ENCODE measurements around the gene PCED1A.
"Not testable (repeated sequence)": the region's sequence is repeated elsewhere in the genome, so short reads cannot be mapped to it uniquely, and the experiment has no call there.

Gene PCED1A

DNA sequence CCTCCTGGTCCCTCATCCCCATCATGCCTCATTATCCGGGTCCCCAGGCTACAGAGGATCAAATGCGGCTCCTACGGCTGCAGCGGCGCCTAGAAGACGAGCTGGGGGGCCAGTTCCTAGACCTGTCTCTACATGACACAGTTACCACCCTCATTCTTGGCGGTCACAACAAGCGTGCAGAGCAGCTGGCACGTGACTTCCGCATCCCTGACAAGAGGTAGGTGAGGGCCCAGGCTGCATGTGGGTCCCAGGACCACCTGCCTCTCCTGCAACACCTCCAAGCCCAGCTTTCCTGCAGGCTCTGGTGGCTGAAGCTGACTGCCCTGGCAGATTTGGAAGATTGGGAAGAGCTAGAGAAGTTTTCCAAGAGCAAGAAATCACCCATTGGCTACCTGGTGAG is 24.6 kb upstream of the PCED1A start:
- DNase-seq, result no peak

DNA sequence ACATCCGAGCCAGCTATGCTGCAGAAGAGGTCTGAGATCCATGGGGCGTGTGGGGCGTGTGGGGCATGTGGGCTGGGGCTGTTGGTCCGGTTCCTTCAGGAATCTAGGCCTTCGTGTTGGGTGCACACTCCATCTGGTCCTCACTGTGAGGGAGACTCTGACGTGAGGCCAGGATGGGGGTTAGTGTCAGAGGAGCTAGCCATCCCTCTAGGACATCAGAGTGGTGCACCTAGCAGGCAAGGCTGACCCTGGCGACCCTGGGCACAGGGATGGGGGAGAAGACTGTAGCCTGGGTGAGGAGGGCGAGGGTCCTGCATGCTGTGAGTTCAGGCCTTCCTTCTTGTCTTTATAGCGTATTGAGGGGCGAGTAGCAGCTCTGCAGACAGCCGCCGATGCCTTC is 24.2 kb upstream of the PCED1A start:
- no peak for DNase-seq

DNA sequence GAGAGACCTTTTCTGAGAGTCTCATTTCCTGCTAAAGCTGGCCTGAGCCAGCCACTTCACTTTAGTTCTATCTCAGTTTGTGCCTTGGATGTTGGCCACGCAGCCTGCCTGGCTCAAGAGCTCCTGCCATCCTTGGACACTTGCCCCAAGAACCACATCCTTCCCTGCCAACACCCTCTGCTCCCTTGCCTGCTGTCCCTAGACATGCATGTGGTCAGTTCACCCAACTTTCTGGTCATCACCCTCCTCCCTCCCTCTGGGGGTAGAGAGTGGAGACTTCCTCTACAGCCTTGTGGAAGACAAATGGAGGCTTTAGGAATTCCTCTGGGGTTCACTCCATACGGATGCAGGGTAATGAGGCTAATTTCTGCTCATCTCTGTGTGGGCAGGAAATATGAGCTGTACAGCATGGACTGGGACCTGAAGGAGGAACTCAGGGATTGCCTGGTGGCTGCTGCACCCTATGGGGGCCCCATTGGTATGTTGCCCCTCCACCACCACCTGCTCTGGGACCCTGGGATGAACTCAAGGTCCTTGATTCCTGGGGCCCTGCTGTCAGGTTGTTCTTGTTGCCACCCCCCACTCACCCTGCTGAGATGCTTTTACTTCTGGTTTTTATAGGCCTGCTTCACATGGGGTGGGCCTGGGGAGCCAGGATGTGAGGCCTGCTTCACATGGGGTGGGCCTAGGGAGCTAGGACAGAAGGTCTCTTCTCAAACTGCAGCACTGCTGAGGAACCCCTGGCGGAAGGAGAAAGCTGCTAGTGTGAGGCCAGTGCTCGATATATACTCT is 19.1 kb upstream of the PCED1A start:
- DNase-seq, result no peak

DNA sequence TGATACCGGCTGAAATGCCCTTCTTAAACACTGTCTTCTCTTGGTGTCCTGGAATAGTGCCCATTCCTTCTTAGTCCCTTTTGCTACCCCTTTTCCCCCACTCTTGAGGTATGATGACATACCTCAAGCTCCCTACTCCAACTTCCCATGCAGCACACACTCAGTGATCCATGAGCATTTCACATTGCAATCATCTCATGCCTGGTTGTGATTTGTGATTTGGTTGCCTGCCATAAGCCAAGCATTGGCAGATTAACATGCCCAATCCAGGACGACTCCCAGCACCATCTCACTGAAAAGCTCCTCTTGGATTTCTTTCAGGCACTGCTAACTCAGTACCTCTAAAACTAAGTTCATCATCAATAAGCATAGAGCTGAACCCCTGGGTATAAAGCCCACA is 18.1 kb upstream of the PCED1A start:
- DNase-seq, result no peak

DNA sequence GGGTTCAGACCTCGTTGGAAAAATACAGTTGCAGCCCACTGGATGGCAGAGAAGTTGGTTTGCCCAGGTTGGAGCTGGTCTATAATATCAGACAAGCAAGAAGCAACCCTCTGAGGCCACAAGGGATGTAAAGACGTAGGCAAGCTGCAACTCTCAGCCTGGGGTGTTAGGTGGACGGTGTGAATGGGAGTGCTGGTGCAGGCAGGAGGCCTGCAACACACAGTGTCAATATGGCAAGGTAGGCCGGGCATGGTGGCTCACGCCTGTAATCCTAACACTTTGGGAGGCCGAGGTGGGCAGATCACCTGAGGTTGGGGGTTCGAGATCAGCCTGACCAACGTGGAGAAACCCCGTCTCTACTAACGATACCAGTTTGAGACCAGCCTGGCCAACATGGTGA is 10.6 kb upstream of the PCED1A start:
- DNase-seq, result no peak

DNA sequence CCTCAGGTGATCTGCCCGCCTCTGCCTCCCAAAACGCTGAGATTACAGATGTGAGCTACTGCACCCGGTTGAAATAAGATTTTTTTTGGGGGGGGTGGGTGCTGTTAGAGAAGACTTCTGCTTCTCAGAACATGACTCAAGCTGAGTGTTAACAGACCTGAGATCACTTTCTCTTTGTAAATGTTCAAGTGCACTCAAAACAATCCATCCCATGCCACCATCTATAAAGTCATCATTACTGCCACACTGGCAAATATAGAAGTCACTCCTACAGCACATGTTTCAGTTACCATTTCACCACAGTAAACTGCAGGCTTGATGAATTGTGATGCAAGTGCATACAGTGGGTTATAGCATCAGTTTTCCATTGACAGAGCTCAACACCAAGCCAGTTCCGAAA is 9.1 kb upstream of the PCED1A start:
- no peak for DNase-seq

DNA sequence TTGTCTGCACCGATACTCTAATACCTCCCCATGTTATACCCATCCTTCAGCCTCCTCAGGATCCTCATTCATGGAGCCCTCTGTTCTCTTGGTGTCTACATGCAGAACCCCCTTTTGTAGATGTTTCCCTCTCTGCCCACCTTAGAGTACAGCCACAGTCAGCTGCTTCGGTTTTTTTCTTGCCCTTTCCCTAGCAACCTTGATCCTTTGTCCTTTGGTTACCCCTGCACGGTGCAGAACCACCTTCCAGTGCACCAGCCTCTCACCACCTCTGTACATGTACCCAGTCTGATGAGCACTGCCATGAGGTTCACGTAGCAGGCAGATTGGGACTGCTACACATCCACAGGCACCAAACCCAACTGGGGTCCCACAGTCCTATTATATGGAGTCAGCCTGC is 7.3 kb upstream of the PCED1A start:
- no peak for DNase-seq

DNA sequence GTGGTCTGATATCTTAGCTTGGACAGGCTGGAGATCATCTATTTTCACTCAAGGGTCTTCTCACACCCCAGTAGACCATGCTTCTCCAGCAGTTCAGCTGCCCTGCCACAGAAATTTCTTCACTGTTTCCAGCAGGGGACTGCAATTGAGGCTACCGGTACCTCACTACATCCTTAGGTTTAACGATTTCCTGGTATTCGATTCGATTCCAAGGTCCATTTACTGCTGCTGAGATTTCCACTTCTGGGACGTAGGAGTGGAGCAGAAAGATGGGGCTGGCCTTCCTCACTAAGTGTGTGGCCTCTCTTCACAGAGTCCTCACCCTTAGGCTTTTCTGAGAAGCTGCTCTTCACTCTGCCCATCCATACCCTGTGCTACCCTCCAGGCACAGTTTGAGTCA is 6.2 kb upstream of the PCED1A start:
- DNase-seq, result no peak

DNA sequence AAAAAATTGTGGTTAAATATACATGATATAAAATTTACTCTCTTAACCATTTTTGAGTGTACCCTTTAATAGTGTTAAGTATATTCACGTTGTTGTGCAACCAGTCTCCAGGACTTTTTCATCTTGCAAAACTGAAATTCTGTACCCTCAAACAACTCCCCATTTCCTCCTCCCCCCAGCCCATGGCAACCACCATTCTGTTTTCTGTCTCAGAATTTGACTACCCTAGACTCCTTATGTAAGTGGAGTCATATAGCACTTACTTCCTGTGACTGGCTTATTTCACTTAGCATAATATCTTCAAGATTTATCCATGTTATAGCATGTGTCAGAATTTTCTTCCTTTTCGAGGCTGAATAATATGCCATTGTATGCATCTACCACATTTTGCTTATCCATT is 5.2 kb upstream of the PCED1A start:
- no peak for DNase-seq

DNA sequence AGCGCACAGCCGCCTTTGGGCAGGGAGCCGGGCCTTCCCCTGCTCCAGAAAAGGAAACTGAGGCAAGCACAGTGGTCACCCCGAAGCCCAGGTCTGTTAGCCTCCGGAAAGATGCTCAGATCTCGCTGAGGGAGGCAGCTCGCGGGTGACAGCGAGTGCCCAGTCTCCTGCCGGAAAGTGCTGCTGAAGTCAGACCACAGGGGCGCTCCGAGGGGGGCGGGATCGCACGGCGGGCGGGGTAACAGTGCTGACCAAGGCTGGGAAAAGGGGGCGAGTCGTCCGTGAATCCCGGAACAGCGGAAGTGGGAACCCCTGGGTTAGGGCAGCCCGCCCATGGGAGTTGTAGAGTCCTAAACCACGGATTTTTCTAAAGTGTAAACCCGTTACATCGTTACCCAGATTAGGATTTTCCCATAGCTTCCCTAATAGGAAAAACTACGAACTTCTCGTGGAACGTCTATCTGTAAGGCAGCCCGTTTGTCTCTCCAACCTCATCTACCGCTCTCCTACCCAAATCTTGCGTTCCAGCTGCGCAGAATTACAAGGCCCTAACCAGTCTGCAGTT is 594 bp upstream of the PCED1A start:
- no peak for DNase-seq

DNA sequence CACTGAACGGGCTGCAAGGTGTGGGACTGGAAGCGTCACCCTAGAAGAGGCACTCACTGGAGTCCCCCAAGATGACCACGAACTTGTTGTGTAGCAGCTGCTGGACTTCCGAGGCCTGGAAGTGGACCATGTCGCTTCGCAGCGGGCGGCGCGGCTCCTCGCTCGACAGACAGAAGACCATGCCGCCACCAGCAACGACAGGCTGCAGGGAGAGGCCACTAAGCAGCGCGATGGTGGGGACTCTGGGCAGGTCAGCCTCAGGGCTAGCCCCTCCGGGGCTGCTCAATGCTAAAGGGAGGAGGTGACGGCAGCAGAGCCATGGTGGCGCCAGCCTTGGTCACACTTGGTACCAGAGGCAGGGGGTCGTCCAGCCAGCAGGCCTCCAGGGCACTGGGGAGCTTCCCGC is 720 bp downstream of the PCED1A start:
- no peak for DNase-seq

DNA sequence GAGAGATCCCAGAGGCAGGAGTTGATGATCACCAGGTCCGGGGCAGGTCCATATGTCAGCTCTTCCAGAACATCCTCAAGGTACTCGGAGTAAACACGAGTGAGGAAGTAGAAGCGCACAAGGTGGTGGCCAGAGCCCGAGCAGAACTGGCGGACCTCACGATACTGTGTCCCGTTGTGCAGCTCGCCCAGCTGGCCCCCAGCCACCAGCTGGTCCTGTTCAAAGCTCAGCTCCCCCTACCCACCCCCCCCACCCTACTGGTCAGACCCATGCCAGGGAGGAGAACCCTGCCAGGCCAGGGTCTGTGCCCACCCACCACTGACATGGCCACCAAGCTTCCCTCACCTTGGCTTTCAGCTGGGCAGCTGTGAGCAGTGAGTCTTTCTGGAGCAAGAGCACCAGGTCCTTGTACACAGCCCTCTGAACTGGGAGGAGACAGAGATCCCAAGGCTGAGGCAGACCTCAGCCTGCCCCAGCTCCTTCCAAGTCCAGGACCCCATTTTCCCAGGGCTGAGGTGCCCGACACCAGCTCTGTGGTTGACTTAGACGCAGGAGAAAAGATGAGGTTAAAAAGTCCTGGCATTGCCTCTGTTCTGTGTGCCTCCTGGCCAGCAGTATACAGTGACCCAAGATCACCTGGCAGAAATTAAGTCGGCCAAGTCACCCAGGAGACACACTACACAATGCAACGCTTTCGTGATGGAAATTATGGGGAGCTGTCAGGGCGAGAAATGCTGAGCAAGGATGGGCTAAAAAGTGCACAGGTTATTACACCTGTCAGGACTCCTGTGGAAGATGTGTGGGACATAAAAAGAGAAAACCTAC is 1.4 kb downstream of the PCED1A start:
- DNase-seq, result no peak

DNA sequence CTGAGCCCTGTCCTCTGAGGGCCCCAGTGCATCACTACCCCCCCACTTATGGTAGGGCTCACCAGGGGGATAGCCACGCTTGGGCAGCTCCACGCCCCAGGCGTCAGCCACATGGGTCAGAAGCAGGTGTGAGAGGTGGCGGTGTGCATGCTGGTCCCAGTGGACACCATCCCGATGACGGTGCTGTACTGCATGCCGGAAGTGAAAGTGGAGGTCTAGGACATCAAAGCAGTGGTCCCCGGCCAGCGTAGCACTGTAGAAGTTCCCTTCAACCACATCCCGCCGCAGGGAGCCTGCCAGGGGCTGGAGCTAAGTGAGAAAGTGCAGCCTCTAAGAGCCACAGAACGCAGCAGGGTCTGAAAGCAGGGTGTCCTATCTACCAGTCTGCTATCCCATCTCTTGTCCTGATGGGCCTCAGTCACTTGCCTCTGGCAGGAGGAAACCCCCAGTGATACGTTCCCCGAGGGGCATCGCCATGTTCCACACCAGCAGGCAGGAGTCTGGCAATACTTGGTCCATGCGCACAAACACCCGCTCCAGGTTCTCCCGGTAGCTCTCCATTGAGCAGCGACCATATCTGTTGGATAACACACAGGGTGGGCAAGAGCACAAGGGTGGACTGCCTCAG is 2.2 kb downstream of the PCED1A start:
- no peak for DNase-seq

DNA sequence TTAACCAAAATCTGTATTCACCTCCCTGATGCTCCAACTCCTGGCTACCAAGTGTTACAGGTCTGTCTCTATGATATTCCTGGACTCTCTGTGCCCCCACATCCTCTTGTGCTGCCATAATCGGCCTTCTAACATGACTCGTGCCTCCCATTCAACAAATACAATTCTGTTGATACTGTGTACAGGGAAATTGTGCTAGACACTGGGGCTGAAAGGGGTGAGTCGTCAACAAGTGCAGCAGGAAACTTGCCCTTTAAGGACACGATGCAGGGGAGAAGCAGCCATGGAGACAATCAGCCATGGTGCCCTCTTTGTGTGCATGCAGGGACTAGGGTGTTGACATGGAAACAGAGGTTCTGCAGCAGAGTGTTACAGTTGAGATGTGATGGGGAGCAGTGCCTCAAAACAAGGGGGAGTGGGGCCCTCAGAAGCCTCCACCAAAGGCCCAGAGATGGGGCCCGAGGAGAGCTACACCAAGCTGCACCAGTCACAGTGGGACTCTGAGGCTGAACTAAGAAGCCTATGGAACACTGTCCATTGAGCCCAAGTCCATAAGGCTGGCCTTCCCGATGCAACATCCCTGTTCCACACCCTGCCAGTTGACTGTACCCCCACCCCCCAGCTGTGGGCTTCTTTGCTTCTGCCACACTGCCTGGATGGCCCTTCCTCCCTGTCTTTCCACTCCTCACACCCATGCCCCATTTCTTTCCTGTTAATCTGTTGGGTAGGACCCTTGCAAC is 3.1 kb downstream of the PCED1A start:
- DNase-seq, result no peak

DNA sequence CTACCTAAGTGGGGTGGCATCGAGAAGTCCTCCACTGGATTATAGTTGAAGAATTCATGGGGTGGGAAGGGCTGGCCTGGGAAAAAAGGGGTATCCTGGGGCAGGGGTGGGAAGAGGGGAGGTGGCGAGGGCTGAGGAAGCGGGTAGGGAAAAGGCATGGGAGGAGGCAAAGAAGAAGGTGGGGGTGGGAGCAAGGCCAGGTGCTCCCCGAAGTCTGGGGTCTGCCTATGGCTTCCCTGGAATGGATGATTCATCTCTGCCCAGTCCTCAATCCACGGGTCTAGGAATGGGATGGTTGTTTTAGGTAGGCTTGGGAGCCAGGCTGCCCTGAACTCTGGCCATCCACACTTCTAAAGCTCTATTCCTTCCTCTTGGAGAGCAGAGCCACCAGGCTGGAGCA is 4.4 kb downstream of the PCED1A start:
- no peak for DNase-seq

DNA sequence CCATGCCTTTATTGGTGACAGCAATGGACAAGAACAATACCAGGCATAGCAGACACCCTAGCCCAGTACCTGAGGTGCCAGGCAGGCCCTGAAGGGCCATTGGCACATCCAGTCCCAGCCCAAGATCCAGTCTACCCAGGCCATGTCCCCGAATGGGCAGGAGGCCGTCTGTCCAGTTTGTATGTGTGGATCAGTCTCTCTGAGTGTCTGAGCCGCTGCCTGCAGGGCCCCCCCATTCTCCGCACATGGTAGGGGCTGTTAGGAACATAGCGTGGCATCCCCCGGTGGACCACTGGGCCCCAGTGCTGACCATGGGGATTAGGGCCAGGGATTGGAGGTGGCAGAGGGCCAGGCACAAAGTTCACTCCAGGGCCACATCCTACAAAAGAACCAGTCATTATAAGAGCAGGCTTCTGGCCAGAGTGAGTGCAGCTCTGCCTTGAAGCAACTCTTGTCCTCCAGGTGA is 5.1 kb downstream of the PCED1A start:
- DNase-seq, result no peak

DNA sequence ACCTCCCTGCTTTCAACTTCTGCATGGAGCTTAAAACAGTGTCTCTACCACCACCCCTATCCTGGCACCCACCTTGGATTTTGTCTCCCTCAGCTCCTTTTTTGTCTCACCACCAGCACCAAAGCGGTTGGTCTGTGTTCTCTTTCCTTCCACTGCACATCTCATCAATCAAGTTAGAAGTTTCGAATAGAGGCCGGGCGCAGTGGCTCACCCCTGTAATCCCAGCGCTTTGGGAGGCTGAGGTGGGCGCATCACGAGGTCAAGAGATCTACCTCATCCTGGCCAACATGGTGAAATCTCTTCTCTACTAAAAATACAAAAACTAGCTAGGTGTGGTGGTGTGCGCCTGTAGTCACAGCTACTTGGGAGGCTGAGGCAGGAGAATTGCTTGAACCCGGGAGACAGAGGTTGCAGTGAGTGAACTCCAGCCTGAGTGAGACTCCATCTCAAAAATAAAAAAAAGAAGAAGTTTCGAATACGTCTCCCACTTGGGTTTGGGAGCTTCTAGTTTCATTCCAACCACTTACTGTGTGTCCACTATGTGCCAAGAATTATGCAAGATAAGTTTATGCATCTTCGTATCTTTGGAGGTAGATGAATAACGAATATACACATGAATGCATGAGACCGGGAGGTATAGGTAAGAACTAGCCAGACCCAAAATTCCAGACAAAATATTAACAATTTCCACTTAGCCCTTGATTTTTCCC is 5.9 kb downstream of the PCED1A start:
- DNase-seq, result no peak

DNA sequence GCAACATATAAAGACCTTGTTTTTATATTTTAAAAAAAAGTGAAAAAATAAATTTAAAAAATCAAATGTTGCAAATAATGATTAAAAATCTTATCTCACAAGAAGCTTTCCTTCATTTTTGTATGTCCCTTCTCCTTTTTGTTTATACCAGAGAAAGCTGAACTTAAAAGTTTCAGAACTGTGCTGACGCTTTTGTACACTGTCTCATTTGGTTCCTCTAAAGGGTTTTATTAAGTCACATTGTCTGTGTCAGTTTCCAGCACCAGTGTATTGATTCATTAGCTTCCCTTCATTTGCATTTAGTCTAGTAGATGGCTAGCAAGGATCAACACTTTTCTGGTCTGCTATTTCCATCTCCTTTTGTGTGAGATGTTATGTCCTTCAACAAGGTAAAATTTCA is 6.7 kb downstream of the PCED1A start:
- DNase-seq, result no peak

DNA sequence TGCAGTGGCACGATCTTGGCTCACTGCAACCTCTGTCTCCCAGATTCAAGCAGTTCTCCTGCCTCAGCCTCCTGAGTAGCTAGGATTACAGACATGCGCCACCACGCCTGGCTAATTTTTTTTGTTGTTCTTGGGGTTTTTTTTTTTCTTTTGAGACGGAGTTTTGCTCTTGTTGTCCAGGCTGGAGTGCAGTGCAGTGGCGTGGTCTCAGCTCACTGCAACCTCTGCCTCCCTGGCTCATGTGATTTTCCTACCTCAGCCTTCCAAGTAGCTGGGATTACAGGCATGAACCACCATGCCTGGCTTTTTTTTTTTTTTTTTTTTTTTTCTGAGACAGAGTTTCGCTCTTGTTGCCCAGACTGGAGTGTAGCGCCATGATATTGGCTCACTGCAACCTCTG is 9.2 kb downstream of the PCED1A start:
- DNase-seq, result not testable (repeated sequence)

DNA sequence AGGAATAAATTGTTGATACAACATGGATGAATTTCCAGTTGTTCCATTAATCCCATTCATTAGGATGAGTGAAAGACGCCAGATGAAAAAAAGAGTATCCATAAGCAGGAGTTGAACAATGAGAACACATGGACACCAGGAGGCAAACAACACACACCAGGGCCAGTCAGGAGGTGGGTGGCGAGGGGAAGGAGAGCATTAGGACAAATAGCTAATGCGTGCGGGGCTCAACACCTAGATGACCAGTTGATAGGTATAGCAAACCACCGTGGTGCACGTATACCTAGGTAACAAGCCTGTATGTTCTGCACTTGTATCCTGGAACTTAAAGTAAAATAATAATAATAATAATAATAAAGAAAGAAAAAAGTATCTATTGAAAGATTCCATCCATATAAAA is 11.1 kb downstream of the PCED1A start:
- DNase-seq, result no peak

DNA sequence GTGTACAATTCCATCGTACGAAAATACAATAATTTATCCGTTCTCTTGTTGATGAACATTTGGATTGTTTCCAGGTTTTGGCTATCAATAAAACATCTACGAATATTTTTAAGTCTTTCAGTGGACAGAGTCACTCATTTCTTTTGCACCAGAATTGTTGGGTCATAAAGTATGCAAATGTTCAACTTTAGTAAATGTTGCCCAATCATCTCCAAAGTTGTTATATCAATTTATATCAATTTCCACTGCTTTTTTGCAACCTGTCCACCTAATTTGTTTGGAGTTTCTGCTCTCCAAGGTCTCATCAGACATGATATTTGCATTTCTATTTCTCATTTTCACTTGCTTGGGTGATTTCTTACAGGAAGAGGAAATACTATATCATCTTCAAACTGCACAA is 13.8 kb downstream of the PCED1A start:
- no peak for DNase-seq

DNA sequence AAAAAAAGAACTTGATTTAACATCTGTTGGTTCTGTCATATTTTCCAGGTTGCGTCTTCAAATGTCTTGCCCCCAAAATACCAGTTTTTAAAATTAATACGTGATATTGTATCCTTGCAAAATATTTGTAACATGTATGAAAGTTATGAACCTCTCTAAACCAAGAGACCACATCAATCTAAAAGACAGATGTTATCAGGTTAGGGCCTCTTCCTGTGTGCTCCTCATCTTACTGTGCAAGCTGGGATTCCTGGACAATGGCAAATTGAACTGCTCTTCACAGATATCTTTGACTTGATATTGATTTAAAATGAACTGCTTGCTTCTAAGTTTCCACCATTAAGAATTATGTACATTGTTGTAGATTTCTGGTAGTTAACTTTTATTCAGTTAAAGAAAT is 14.7 kb downstream of the PCED1A start:
- no peak for DNase-seq

Data from activated T-cell treated with anti-CD3 and anti-CD28 coated beads, Interleukin-2, amount 50 U/mL, for 1 hour (primary cell).